ENCODE data around the gene BLOC1S2.
"Not testable (repeated sequence)": the region's sequence is repeated elsewhere in the genome, so short reads cannot be mapped to it uniquely, and the experiment has no call there.

The BLOC1S2 gene

DNA sequence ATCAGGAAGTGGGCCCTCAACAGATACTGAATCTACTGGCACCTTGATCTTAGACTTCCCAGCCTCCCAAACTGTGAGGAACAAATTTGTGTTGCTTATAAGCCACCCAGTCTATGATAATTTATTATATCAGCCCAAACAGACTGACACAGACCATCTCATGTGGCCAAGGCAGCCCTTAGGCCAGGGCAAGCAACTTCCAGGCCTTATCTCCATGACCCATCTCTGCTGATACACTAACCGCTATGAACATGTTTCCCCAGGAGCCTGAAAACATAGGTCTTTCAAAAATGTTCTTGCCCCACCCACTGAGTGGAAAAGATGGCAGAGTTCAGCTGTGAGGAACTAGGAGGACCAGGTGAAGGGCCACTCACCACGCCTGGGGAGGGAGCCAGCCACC is 3.2 kb upstream of the BLOC1S2 start:
- DNase-seq = no peak

DNA sequence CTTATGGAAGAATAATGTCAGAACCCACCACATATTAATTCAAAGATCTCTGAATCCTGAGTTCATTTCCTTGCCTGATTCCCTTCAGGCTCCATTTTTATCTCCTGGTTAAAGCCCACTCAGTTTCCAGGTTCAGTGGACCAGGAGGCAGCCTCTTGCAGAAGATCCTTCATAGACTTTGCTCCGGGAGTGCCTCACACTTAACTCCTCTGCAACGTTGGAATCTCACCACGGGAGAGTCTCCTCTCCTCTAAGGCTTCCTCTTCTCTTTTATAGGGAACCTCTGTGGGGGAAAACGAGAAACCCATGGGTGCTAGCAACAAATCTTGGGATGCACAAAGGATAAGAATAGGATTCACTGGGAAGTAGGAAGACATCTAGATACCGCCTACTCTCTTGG is 1.7 kb upstream of the BLOC1S2 start:
- no peak for DNase-seq

DNA sequence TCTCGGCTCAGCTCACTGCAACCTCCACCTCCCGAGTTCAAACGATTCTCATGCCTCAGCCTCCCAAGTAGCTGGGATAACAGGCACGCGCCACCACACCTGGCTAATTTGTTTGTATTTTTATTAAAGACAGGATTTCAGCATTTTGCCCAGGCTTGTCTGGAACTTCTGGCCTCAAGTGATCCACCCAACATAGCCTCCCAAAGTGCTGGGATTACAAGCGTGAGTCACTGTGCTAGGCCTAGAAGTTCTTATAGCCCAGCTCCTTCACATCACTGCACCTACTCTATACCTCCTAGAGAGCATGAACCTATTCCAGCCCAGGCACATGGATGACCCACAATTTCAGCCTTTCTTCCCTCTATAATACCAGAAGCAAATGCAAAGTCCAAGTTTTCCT is 1.3 kb upstream of the BLOC1S2 start:
- no peak for DNase-seq

DNA sequence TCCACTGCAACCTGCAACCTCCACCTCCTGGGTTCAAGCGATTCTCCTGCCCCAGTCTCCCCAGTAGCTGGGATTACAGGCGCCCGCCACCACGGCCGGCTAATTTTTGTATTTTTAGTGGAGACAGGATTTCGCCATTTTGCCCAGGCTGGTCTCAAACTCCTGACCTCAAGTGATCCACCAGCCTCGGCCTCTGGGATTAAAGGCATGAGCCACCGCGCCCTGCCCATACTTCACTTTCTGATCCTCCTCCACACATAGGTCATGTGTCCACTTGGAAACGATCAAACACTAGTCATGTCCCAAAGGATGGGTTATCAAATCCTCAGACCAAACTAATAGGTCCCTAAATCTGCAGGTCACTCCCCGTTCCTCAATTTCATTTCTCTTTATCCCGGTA is 1.2 kb downstream of the BLOC1S2 start:
- DNase-seq = not testable (repeated sequence)

DNA sequence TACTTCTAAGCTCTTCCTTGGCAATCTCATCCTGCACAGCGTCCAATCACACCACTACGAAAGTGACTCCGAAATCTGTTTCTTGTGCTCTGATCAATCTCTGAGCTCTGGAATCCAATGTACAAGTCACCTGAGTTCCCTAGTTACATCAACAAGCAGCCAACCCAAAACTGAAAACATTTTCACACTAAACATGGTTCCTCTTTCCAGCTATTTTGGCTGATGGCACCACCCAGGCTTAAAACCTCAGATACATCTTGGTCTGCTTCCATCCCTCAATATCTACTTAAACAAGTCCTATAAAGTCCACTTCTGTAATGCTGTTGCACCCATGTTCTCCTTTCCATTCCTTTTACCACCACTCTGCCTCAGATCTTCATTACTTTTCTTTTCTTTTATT is 3.6 kb downstream of the BLOC1S2 start:
- no peak for DNase-seq

DNA sequence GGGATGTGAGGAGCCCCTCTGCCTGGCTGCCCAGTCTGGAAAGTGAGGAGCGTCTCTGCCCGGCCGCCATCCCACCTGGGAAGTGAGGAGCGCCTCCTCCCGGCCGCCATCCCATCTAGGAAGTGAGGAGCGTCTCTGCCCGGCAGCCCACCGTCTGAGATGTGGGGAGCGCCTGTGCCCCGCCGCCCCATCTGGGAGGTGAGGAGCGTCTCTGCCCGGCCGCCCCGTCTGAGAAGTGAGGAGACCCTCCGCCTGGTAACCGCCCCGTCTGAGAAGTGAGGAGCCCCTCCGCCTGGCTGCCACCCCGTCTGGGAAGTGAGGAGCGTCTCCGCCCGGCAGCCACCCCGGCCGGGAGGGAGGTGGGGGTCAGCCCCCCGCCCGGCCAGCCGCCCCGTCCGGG is 9.5 kb downstream of the BLOC1S2 start:
- not testable (repeated sequence) for DNase-seq

DNA sequence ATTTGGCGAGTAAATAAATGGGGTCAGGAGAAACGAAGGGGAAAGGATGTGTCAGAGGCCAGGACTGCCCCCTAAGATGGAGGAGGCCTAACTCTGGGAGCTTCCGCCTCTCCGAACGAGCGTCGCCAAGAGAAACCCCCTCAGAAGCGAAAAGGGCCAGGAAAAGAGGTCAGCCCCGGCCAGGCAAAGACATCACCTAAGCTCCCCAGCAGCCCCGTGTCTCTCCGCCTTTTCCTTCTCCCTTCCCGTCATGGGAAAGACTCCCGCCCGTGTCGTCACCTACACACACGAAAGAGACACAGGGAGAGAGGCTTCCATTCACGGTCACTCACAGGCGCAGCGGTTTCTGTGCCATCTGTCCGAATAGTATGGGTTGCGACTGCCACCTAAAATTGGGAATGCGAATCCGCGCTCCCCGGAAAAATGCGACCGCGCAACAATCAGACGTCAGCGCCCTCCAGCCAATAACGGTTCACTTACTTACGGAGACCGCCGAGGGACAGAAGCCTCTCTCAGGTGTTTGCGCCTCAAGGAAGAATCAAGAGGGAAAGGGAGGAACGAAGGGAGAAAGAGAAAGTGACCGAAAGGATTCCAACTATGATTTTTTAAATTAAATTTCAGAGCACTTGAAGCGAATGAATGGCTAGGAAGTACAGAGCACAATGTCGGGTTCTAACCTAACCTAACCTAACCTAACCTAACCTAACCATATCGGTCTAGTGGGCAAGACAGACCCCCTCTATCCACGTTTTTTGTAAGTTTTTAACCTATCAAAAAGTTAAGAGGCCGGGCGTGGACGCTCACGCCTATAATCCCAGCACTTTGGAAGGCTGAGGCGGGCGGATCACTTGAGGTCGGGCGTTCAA is 19.0 kb downstream of the BLOC1S2 start, which contains the start of gene CWF19L1:
TSS of gene CWF19L1 (minus strand) at position 400 of the 866 bp plus-strand sequence. CDS start at position 355, 45 bp downstream.
- peak; percentile 96 for DNase-seq

DNA sequence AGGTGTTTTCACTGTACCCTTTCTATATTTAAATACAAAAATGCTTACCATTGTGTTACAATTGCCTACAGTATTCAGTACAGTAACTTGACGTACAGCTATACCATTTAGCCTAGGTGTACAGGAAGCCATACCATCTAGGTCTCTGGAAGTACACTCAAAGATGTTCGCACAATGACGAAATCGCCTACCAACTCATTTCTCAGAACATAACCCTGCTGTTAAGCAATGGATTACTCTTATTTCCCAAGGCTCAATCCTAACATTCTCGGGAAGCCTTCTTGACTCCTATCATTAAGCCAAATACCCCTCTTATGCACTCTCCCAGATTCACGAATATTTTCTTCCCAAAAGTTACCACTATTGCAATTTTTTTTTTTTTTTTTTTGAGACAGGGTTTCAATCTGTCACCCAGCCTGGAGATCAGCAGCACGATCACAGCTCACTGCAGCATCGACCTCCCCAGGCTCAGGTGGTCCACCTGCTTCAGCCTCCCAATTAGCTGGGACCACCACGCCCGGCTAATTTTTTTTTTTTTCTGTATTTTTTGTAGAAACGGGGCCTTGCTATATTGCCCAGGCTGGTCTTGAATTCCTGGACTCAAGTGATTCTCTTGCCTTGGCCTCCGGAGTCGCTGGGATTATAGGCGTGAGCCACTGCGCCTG is 20.5 kb downstream of the BLOC1S2 start:
- no peak for DNase-seq

DNA sequence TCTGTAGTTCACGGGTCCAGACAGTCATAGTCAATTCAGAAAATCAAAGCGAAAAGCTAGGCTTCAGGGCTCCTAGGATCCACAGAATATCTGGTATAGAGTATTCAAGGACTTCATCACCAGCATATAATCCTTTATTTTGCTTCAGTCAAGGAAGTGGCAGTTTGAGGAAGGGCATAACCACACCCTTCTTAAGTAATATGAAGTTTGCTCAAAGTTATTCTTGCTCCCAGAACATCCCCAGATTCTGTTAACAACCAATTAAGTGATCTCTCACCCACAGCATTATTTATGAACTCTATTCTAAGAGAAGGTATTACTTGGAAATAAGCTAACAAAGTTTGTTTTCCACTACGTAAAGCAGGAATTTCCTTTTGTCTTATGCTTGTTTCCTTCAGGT is 32.3 kb downstream of the BLOC1S2 start:
- DNase-seq = no peak

DNA sequence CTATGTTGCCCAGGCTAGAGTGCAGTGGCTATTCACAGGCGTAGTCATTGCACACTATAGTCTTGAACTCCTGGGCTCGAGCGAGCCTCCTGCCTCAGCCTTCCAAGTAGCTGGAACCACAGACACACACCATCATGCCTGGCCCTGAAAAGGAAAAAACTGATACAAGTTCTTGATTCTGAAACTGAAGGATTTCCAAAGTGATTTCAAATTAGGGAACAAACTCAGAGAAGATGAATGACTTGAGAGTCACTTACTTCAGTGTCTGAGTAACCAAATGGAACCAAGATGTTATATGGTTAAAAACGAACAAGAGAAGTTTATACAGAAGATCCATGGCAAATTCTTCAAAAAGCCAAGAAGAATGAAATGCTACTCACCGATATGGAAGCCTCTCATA is 33.4 kb downstream of the BLOC1S2 start:
- DNase-seq = no peak

DNA sequence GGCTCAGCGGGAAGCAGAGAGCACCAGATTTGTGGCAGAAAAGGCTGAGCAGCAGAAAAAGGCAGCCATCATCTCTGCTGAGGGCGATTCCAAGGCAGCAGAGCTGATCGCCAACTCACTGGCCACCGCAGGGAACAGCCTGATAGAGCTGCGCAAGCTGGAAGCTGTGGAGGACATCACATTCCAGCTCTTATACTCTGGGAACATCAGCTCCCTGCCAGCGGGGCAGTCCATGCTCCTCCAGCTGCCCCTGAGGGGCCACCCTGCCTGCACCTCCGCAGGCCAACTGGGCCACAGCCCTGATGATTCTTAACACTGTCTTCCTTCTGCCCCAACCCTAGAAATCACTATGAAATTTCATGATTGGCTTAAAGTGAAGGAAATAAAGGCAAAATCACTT is 37.7 kb downstream of the BLOC1S2 start:
- DNase-seq = no peak

DNA sequence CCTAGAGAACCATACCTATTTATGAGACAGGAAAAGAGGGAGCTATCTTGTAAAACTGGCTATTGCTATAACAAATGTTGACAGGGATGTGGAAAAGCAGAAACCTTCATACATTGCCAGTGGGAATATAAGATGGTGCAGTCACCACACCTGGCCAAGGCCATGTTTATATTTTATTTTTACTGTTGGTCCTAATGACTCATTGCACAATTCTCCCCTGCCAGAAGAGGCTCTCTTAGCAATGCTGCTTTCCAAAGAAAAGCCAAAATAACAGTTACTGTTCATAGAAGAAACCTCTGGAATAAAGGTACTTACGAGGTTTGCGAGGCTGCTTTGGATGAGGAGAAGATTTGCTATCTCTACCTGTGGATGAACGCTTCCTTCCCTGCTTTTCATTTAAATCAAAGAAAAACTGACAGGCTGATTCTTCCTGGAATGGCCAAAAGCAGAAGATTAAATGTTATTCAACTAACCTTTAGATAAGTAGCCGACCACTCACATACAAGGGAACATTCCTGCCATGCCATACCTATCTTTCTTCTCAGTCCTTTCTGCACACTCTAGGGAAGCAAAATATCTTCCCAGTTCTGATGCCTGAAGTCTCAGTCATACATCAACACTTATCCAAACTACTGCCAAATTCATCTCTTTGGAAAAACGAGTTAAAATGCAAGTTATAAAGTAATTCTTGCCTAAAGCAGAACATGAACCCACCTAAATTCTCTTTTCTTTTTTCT is 40.8 kb downstream of the BLOC1S2 start:
- DNase-seq = no peak

DNA sequence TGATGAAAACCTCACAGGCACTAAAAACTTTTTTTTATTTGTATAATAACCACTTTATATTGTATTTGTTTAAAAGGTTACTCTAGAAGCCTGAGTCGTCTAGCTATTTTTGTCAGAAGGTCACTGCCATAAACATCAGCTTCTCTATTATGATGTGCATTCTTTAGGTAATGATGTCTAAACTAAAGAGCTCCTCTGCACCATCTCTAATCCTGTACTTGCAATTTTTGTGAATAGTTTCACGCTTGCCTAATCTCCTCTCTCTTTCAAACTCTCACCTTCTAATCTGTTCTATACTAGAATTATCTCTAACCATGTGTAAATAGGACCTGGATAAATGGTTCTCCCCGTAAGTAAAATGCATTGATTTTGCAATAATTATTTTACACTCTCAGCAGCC is 46.6 kb downstream of the BLOC1S2 start:
- no peak for DNase-seq

DNA sequence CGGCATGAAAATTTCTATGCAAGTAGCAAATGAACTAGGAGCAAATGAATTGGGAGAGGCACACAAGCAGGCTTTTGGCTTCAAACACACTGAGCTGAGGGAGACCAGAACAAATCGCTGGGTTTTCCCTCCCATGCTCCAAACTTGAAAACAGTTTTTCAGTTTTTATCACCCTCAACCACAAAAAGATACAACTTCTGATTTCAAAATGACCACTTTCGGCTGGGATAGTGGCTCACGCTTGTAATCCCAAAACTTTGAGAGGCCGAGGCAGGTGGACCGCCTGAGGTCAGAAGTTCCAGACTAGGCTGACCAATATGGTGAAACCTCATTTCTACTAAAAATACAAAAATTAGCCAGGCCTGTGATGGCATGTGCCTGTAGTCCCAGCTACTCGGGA is 48.1 kb downstream of the BLOC1S2 start:
- DNase-seq = no peak

DNA sequence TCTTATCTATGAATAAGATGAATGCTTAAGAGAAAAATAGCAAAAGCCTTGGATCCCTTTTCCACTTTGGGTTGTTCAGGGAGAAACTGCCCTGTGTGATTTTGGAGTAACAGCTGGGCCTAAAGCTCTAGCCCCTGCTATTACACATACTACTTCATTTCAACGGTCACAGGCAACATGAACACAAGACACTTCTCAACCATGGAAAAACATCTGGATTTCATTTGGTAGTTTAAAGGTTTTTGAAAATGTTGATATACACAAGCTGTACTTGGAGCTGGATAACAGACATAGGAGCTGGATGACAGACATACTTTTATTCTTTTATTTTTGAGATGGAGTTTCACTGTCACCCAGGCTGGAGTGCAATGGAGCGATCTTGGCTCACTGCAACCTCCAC is 54.4 kb downstream of the BLOC1S2 start:
- no peak for DNase-seq

DNA sequence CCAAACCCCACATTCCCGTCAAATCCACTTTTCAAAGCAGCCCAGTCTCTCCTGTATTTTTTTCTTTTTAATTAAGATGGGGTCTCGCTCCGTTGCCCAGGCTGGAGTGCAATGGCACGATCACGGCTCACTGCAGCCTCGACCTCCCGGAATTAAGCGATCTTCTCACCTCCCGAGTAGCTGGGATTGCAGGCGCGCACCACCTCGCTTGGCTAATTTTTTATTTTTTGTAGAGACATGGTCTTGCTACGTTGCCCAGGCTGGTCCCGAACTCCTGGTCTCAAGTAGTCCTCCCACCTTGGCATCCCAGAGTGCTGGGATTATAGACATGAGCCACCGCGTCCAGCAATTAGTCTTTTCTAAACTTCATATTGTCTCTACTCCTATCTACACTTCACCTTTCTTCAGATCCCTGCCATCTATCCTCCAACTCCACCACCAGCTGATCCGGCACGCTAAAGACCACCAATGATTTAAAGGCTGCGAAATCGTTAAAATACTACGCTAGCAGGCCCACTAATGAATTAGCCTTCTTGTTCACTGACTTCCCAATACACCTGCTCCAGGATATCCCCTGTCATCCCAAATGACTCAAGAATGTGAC is 56.6 kb downstream of the BLOC1S2 start:
- DNase-seq = no peak

DNA sequence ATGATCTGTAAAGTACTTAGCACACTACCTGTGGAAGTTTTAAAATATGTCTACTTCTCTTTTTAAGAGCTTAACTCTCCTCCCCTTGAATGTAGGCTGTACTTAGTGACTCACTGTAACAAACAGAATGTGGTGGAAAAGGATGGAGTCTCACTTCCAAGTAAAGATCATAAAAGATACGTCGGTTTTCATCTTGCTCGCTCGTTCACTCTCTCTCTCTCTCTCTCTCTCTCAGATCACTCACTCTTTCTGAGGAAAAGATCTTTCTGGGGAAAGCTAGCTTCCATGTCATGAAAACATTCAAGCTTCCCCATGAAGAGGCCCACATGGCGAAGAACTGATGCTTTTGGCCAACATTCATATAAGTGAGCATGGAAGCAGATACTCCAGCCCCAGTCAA is 62.6 kb downstream of the BLOC1S2 start:
- peak; percentile 25 to 52 for DNase-seq
